Medulla oblongata (tissue), 1 donor: Measurements from ENCODE around the gene SHISA6.

Source experiments
- DNase-seq: peaks from one replicate; pipeline ENCODE4 v3.0.0-alpha.2; 2015; ENCODE audit errors: extremely low spot score

The SHISA6 gene

GRCh38 chr17:11515901-11516300 is 274.9 kb downstream of the SHISA6 start:
- no peak for DNase-seq

- DNase-seq: no peak
Measured at GRCh38 chr17:11535231-11535630, 294.2 kb downstream of the SHISA6 start.

- no peak for DNase-seq
Measured at GRCh38 chr17:11538366-11538765, 297.4 kb downstream of the SHISA6 start.

- no peak for DNase-seq
Measured at GRCh38 chr17:11539637-11540036, 298.6 kb downstream of the SHISA6 start.

GRCh38 chr17:11545002-11545401 is 304.0 kb downstream of the SHISA6 start:
- DNase-seq: no peak

GRCh38 chr17:11545696-11546095 is 304.7 kb downstream of the SHISA6 start:
- DNase-seq: no peak

GRCh38 chr17:11547853-11548252 is 306.8 kb downstream of the SHISA6 start:
- DNase-seq: no peak

- DNase-seq: no peak
Measured at GRCh38 chr17:11548398-11548797, 307.4 kb downstream of the SHISA6 start.

GRCh38 chr17:11550431-11550830 is 309.4 kb downstream of the SHISA6 start:
- DNase-seq: no peak

GRCh38 chr17:11551442-11551841 is 310.4 kb downstream of the SHISA6 start:
- DNase-seq: no peak

GRCh38 chr17:11553135-11553534 is 312.1 kb downstream of the SHISA6 start:
- no peak for DNase-seq

- DNase-seq: no peak
Measured at GRCh38 chr17:11554042-11554441, 313.0 kb downstream of the SHISA6 start.

GRCh38 chr17:11554542-11554941 is 313.5 kb downstream of the SHISA6 start:
- no peak for DNase-seq

GRCh38 chr17:11555530-11555929 is 314.5 kb downstream of the SHISA6 start:
- DNase-seq: no peak

- DNase-seq: no peak
Measured at GRCh38 chr17:11557727-11558452, 316.9 kb downstream of the SHISA6 start.

GRCh38 chr17:11558681-11559234 is 317.7 kb downstream of the SHISA6 start:
- no peak for DNase-seq

- no peak for DNase-seq
Measured at GRCh38 chr17:11559601-11560000, 318.6 kb downstream of the SHISA6 start.

GRCh38 chr17:11561281-11561680 is 320.3 kb downstream of the SHISA6 start:
- no peak for DNase-seq

GRCh38 chr17:11561702-11562101 is 320.7 kb downstream of the SHISA6 start:
- DNase-seq: no peak

GRCh38 chr17:11564589-11565380 is 323.8 kb downstream of the SHISA6 start:
- DNase-seq: peak; percentile 81

GRCh38 chr17:11565591-11565990 is 324.6 kb downstream of the SHISA6 start:
- DNase-seq: peak; percentile 28

GRCh38 chr17:11578998-11579397 is 338.0 kb downstream of the SHISA6 start:
- no peak for DNase-seq

- DNase-seq: no peak
Measured at GRCh38 chr17:11580677-11581076, 339.7 kb downstream of the SHISA6 start.
